ENCODE data around the gene MCTP1.

The MCTP1 gene

DNA sequence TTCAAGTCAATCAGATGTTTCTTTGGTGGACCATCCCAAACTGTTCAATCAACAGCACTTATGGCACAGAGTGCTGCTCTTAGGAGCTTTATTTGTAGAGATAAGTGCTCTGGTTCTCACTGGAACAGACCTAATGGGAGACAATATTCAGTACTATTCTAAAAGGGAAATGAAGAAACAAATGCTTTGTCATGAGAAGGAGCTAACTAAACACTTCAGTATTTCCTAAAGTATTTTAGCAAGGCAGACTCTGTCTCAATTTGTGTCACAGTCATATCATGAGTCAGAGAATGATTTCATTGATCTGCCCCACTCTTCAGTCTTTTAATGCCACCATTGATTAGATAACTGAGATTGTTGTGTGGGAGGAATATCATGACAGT is 491.1 kb downstream of the MCTP1 start:
- no peak for DNase-seq

DNA sequence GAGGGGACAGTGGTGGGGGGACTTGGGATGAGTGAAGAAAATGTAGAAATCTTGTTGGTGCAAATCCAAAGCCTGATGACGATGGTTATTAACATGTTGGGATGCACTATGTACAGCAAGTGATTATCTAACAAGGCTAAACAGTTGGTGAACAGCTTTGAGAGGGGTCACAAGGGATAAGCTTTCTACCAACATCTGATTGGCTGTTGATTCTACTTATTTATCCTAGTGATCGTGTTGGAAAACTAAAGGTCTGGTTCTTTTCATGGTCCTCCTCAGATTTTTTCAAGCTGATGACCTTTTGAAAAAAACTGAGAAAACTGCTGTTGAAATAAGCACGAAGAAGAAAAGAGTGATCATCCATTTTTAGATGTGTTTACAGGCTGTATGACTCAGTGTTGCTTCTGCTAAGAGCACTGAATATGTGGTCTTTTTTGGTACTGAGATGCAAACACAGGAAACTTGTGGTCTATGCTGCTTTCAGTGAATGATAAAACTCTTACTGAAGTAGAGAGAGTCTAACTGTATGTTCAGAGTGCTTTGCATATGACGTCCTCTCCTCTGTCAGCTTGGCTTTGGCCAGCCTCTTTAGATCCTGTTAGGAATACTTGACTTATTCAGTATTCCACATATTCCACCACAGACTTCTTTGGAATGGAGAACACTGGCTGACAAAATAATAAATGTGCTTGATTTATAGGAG is 491.6 kb downstream of the MCTP1 start:
- no peak for DNase-seq

GRCh38 chr5:94791829-94792228 is 493.1 kb downstream of the MCTP1 start:
- DNase-seq, result no peak

DNA sequence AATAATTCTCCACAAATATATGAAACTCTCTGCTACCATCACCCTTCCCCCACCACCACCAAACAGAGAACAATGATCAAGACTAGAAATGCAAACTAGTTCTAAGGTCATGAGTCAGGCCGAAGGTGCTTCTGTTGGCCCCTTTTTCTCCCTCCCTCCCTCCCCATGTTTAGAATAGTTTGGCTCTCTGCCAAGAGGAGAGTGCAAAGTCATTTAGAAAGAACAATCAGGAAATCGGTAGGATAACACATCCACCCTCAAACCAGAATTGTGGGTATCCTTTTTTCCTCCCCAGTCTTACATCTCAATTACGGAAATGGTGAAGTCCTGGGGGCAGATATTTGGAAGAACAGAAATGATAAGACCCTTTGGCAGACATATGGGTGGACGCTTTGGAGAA is 496.4 kb downstream of the MCTP1 start:
- DNase-seq, result no peak

DNA sequence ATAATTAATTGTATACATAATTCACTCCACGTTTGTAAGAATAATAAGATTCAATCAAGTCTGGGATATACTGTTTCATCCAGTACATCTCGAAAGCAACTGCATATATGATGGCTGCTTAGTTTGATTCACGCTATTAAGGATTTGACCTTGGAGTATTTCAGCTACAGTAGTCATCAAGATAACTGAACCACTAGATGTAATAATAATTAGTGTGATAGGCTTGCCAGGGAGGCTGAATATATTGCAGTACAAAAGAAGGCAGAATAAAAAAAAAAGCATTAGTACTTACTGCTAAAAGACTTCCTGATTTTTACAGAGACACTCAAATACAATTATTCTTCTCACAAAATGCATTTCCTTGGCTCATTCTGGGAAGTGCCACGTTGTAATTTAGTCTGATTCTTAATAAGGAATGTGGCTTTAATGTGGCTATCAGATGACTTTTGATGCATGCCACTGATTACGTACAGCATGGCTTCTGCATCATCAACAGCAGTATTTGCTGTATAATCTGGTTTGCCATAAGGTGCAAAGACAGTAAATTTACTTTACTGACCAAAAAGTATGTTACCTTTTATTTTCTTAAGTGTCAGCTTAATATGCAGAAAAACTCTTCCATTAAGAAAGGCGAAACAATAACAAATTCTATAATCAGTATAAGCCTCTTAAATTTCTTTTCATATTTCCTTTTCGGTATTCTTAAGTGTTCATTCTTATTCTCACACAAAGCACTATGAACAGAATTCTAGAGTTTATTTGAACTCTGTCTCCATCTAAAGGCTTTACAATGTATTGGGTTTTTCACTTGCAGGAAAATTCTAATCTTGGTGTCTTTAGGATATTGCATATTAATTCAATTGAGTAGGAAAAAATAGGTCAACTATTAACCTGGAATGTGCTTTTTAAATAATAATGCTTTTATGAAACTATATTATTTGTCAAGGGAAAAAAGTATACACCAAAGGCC is 500.1 kb downstream of the MCTP1 start:
- DNase-seq, result no peak

DNA sequence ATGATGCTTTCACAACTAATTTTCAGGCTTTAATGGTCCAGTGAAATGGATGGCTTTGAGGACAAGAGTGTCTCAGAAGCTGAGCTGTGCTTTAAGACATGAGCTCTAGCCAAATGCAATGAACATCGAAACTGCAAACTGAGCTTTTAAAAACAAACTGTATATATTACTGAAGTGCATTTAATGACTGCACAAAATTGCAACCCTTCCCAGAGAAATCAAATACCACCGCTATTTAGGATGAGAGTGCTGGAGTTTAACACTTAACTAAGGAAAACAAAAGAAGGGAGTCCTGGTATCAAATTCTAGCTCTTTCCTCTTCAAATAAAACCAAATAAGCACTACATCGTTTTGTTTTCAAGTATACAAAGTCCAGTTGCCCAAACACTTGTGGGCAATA is 502.5 kb downstream of the MCTP1 start:
- no peak for DNase-seq

GRCh38 chr5:94779684-94780083 is 505.2 kb downstream of the MCTP1 start:
- no peak for DNase-seq

GRCh38 chr5:94778732-94779131 is 506.2 kb downstream of the MCTP1 start:
- DNase-seq, result peak; percentile 60

DNA sequence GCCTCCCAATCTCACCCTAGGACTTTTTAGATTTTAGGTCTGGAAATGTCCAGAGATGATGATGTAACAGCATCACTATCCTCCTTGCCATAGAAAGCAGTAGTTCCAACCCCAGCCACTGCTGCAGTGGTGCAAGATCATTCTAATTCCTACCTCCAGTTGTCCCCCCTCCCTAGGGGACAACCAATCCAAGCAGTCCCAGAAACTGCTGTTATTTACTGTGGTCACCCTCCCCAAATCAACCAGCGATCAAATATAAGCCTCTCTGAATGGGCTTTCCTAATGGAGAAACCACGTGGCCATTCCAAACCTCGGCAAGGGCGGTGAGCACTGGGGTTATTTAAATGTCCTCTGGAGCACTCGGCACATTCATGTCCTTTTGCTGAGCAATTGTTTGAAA is 506.6 kb downstream of the MCTP1 start:
- DNase-seq, result no peak

DNA sequence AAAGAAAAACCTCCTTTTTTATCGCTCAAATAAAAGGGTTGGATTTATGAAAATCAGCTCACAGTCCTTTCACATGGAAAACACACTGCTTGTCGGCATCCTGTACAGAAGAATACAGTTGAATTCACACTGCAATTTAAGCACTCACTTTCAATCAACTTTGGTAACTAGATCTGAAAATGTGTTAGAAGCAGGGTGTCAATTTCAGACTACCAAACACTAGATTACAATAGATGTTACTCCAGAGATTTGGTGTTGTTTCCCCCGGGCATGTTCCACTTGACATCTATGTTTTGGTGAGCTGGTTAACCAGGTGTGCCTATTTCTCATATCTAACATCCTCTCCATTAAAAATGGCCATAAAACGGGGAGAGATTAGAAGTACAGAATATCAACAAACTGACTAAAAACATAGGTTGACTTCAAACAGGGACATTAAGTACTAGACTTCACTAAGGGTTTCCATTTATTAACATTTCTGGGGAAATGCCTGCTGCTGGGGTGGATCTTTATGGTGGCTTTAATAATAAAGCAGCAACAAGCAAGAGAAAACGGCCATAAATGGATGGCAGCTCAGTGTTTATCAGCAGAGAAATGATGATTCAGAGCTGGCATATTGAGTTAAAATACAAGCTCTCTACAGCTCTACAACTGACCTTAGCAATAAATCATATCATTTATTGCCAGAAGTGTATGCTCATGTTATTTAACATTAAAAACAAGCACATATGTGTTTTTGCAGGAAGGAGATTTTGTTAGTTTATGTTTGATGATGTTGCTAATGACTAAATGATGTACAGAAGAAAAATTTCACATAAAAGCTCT is 507.6 kb downstream of the MCTP1 start:
- no peak for DNase-seq

DNA sequence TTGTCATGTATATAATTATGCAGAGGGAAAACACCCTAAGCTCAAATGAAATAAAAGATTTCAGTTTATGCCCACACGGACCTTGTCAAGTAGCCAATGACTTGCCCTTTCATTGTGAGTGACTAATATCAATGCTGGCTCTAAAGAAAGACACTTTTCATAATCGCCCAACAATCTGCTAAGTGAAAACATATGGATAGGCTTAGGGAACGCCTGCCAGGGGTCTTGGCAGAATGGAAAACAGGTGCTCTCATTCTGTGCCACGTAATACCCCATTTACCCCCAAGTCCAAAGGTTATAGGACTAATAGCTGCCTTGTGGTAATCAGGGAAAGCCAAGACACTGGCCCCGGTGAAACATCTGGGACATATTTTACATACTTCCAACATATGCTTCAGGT is 508.7 kb downstream of the MCTP1 start:
- no peak for DNase-seq

- no peak for DNase-seq
Measured at GRCh38 chr5:94775088-94775487, 509.8 kb downstream of the MCTP1 start.

- no peak for DNase-seq
Measured at GRCh38 chr5:94771742-94772141, 513.2 kb downstream of the MCTP1 start.

- no peak for DNase-seq
Measured at GRCh38 chr5:94769996-94770395, 514.9 kb downstream of the MCTP1 start.

GRCh38 chr5:94761786-94762185 is 523.1 kb downstream of the MCTP1 start:
- DNase-seq, result no peak

DNA sequence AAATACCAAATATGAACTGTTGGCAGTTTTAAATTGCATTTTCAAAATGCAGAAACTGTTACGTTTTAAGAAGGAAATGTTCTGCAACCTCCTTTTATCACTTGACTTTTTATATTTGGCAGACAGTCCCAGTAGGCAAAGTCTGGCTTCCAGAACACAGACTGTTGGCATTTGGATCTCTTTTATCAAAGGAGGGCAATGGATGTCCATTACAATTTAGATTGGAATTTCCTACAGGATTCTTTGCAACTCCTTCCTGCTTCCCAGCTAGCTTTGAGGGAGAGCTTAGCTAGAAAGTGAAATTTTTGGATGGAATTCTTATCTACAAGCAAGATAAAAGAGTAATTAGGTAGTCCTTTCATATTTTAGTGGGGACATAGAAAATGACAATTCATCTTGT is 523.8 kb downstream of the MCTP1 start:
- DNase-seq, result no peak

DNA sequence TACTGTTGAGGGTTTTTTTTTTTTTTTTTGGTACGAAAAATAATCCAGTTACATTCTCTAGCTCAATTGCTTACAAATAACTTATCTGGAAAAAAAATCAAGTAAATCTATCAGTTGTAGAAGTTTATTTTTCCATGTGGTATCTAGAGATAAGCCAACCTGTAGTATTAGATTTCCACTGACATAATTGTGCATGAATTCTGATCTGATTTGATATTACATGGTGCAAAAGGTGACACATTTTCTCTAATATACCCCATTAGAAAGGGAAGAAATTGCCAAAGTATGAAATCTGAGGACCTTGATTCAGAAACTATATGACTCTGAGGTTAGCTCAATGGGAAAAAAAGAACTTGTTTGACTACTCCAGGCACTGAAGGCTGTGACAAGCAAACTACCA is 524.9 kb downstream of the MCTP1 start:
- no peak for DNase-seq

DNA sequence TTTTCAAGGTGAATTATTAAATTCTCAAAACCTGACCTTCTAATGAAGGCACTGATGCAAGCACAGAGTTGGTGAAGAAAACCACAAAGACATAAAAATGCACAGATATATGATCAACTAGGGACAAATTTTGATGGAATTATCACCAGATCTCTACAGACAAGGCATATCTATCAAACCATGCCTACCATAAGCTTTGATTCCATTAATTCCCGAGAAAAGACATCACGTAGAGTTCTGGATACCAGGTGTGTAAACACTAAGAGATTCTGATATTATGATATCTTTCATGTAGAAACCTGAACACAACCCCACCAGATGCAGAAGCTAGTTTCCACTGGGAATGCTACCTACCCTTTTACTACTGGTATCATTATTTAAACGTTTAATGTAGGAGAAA is 525.9 kb downstream of the MCTP1 start:
- no peak for DNase-seq

GRCh38 chr5:94754824-94755223 is 530.1 kb downstream of the MCTP1 start:
- no peak for DNase-seq

GRCh38 chr5:94751460-94751859 is 533.4 kb downstream of the MCTP1 start:
- DNase-seq, result no peak

DNA sequence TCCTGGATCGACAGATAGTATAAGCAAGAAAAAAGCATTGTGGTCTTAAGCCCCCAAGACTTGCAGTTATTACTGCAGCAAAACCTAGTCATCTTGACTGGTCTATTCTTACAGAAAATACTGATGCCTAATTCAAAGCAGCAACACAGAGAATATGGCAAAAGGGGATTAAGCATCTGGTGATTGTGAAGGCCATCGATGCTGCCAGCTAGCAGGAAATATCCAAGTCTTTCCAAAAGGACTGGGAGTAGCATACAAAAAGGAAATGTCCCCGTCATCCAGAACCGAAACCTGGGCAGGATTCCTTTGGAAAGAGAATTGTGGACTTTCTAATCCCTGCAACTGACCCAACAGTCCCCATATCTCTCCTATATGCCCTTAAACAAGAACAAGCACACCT is 534.2 kb downstream of the MCTP1 start:
- DNase-seq, result no peak

- no peak for DNase-seq
Measured at GRCh38 chr5:94749042-94749441, 535.9 kb downstream of the MCTP1 start.

DNA sequence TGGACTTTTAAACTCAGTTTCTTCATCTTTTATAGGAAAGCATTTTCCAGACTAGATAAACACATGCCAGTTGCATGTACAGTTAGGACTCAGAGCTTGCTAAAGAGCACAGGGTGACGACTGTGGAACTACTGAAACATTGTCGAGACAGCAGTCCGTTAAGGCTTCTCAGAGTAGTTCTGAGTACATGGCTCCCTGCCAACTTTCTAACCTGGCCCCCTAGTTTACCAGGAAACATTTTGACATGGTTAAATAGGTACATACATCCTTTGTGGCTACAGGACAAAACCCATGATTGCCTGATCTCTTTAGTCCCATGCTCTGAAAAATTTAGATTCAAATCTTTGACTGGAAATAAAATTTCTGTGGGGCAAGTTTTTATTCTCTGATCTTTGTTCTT is 536.7 kb downstream of the MCTP1 start:
- no peak for DNase-seq
